T follicular helper cell (primary cell): ENCODE data around the gene ORAI2.
"Not testable (repeated sequence)": the region's sequence is repeated elsewhere in the genome, so short reads cannot be mapped to it uniquely, and the experiment has no call there.

Experiments
- DNase-seq: peaks from one replicate; pipeline ENCODE4 v3.0.0-alpha.2; 2020; ENCODE audit warnings: low read depth

Gene ORAI2

GRCh38 chr7:102503141-102503540 lies 69.8 kb downstream of the ORAI2 start:
- not testable (repeated sequence) for DNase-seq

DNA sequence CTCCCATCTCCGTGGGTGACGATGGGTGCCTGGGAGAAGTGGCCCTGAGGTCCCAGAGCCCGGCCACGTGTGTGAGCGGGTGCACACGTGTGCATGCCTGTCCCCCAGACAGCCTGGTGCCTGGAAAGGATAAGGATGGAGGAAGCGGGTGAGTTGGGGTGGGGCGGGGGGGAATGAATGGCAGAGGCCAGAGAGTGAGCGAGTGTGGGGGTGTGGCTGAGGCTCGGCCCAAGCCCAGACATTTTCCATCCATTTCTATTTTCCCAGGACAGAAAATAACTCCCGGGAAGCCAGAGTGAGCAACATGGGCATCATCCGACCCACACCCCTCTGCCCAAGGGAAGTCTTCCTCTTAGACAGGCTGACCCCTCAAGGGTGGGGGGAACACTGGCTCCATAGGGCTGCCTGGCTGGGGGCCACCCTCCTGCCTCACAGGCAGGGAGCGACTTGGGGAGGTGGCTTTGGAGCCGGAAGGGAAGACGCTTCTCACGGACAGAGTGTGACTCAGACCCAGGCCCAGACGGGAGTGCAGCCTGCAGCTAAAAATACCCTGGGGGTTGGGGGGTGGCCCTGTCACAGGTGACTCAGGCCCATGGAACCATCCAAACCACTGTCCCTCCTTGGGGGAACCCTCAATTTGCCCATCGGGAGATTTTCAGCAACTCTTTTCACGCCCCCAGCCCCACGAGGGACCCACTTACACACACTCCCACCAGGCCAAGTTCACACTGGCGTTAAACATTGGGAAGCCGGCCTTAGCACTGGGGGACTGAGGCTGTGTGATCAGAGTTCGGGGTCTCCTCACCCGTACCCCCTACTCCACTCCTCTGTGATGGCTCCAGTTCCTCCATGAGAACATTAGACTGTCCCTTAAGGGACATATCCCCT lies 72.2 kb downstream of the ORAI2 start:
- DNase-seq = not testable (repeated sequence)
